Measurements from ENCODE around the gene MTHFD1. TPM values are rescaled to one million over a fixed set of nuclear protein-coding genes. Genes with fewer than 3 reads are reported as not detected.

MTHFD1 gene
- total and polyA plus RNA-seq, 8 donors, result 16.4 to 53.9 (median 35.5) TPM

- ATAC-seq, result peak; percentile 89 to 97 (median 94)
- FAIRE-seq, result no peak
- Histone ChIP-seq H3K4me3 (peak within 1 kb of the TSS; percentile 50 to 85 (median 62)), H3K27ac (peak within 1 kb of the TSS in 1 of 4 donors; percentile 27), H3K27me3 (no peaks in the 10 kb centered on the region), H3K9me3 (no peaks in the 10 kb centered on the region), H3K36me3 (no peaks in the 10 kb centered on the region), H3K4me1 (peaks cover 4 to 10% (median 6%) of the 10 kb centered on the region in 3 donors)
- peak; percentile 60 to 88 (median 70) for DNase-seq
- no peak for TF ChIP-seq CTCF (IDR thresholded peaks at IDR 0.05)
- WGBS, 2 donors, result 1% methylated on average over 63 to 74 of the region's 74 CpGs
- intact Hi-C loops (cut with DNase I), result no loop called here
These were observed 77.2 kb downstream of the MTHFD1 start, which contains the start of gene AKAP5 for GRCh38 chr14:64465191-64465822. AKAP5 (plus strand) TSS chr14:64465499; CDS start chr14:64468395, 2,896 bp downstream.

DNA sequence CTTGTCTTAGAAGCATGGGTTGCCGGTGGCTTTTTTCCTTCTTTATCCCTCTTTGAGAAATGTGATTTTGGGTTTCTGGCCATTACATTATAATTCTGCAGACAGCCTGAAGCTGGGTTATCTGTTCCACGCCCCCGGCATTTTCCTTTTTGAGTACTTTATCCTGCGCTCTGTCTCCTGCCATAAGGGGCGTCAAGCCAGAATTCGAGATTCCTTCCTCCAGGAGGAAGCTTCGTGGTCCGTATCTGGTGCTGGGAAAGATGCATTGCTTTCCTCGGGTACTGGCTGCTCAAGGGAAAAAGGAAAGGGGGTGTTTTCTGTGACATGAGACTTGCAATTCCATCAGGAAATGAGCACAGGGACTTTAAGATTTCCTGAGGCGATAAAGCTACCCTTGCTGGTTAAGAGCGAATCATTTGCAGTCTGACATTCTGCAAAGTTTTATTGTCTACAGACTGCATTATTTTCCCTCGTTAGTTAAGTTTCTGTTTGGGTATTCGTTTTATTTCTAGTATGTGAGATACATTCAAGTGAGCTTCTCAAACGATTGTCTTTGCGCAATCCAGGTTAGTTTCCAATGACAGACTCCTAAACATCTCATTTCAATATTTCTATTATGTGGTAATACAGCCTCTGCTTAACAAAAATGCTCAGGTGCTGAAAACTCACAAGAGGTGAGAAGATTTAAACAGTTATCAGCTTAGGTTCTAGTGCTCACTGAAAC is 77.8 kb downstream of the MTHFD1 start:
- H3K36me3 ChIP-seq, result no peaks in the 10 kb centered on the region
- no peak for TF ChIP-seq CTCF (IDR thresholded peaks at IDR 0.05)
- WGBS, 2 donors, result 7% methylated on average over 15 of the region's 15 CpGs
- peak overlapping the region in 1 of 4 donors; percentile 27 for H3K27ac ChIP-seq
- H3K27me3 ChIP-seq, result no peaks in the 10 kb centered on the region
- no peak for FAIRE-seq
- intact Hi-C loops (cut with DNase I), result no loop called here
- H3K4me3 ChIP-seq, result peak overlapping the region; percentile 50 to 85 (median 62)
- H3K4me1 ChIP-seq, result peaks cover 4 to 10% (median 6%) of the 10 kb centered on the region in 3 donors
- ATAC-seq, result peak; percentile 33 to 47 (median 42)
- H3K9me3 ChIP-seq, result no peaks in the 10 kb centered on the region
- no peak for DNase-seq

- Histone ChIP-seq H3K4me3 (no peak overlapping the region), H3K27me3 (no peaks in the 10 kb centered on the region), H3K27ac (no peak overlapping the region), H3K4me1 (peaks cover 4 to 10% (median 6%) of the 10 kb centered on the region in 3 donors), H3K36me3 (no peaks in the 10 kb centered on the region), H3K9me3 (no peaks in the 10 kb centered on the region)
- DNase-seq, result no peak
- intact Hi-C loops (cut with DNase I), result no loop called here
- no peak for ATAC-seq
- no peak for TF ChIP-seq CTCF (IDR thresholded peaks at IDR 0.05)
- FAIRE-seq, result no peak
- 67 to 79% methylated on average over 3 of the region's 3 CpGs for WGBS, 2 donors
These were observed 78.9 kb downstream of the MTHFD1 start for GRCh38 chr14:64467101-64467500.

DNA sequence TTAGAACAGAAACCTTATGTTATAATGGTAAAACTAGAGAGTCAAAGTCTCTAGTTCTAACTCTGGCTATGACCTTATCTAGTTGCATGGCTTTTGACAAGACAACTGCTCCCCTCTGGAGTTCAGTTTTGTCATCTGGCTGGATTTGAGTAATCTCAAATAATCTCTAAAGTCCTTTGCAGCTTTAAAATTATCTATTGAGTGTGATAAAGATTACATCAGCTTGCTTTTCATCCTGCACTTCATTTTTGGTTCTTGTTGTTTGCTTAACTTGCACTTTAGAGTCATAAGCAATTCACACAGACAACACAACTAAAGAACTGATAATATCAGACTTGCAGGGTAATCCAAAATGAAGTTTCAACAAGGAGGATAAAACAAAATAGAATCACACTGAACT is 79.4 kb downstream of the MTHFD1 start:
- Histone ChIP-seq H3K27ac (no peak overlapping the region), H3K4me3 (no peak overlapping the region), H3K9me3 (no peaks in the 10 kb centered on the region), H3K36me3 (no peaks in the 10 kb centered on the region), H3K4me1 (peaks cover 4 to 10% (median 6%) of the 10 kb centered on the region in 3 donors), H3K27me3 (no peaks in the 10 kb centered on the region)
- intact Hi-C loops (cut with DNase I), result no loop called here
- TF ChIP-seq CTCF (IDR thresholded peaks at IDR 0.05), result no peak
- no peak for ATAC-seq
- FAIRE-seq, result no peak
- DNase-seq, result no peak

- WGBS, 2 donors, result 69 to 77% methylated on average over 3 of the region's 3 CpGs
- FAIRE-seq (no peak), DNase-seq (no peak), ATAC-seq (no peak)
- H3K27me3 ChIP-seq, result no peaks in the 10 kb centered on the region
- TF ChIP-seq CTCF (IDR thresholded peaks at IDR 0.05), result no peak
- no peaks in the 10 kb centered on the region for H3K36me3 ChIP-seq
- intact Hi-C loops (cut with DNase I), result no loop called here
- peaks cover 4 to 10% (median 6%) of the 10 kb centered on the region in 3 donors for H3K4me1 ChIP-seq
- no peak overlapping the region for H3K4me3 ChIP-seq
- H3K27ac ChIP-seq, result no peak overlapping the region
- H3K9me3 ChIP-seq, result no peaks in the 10 kb centered on the region
These were observed 80.3 kb downstream of the MTHFD1 start for GRCh38 chr14:64468451-64468850.
